MCF 10A (cell line): ENCODE measurements around the gene LIN54. TPM values are rescaled to one million over a fixed set of nuclear protein-coding genes. Genes with fewer than 3 reads are reported as not detected.

ENCODE experiments used
- BruUV-seq: library from RNA; stranded (reverse); fragments of 400-500 nt; replicated peaks from 2 replicates; lab custom pipeline; 2021; lab: Mats Ljungman, UMichigan
- CTCF ChIA-PET: fragments of 300-600 bp; sonication (Branson Sonifier 250); formaldehyde crosslinking; extraction: SDS; loops from one replicate; lab custom pipeline; 2021; ENCODE audit warnings: antibody characterized with exemption, inconsistent platforms; lab: Yijun Ruan, JAX
- POLR2A ChIA-PET: fragments of 300-600, 350-650 bp; sonication (Branson Sonifier 250); formaldehyde crosslinking; extraction: SDS; loops from one replicate; lab custom pipeline; 2020; ENCODE audit warnings: antibody characterized with exemption, inconsistent platforms; lab: Yijun Ruan, JAX
- DNase-seq: peaks from one replicate; pipeline ENCODE4 v3.0.0-alpha.2; 2018; ENCODE audit not compliant: unreplicated experiment
- H3K27ac Mint-ChIP-seq: one replicate; pipeline ENCODE4 v1.8.0; 2022; ENCODE audit warnings: mild to moderate bottlenecking, low read depth, mixed read lengths; ENCODE audit not compliant: unreplicated experiment
- H3K27me3 Mint-ChIP-seq: one replicate; pipeline ENCODE4 v1.8.0; 2022; ENCODE audit warnings: mixed read lengths; ENCODE audit not compliant: insufficient read depth, unreplicated experiment
- H3K36me3 Mint-ChIP-seq: one replicate; pipeline ENCODE4 v1.8.0; 2022; ENCODE audit warnings: mild to moderate bottlenecking, moderate library complexity, mixed read lengths; ENCODE audit not compliant: insufficient read depth, unreplicated experiment
- H3K4me1 Mint-ChIP-seq: one replicate; pipeline ENCODE4 v1.8.0; 2022; ENCODE audit warnings: mixed read lengths; ENCODE audit not compliant: insufficient read depth, unreplicated experiment
- H3K4me3 Mint-ChIP-seq: one replicate; pipeline ENCODE4 v1.8.0; 2022; ENCODE audit warnings: mild to moderate bottlenecking, moderate library complexity, mixed read lengths; ENCODE audit not compliant: unreplicated experiment
- H3K9me3 Mint-ChIP-seq: one replicate; pipeline ENCODE4 v1.8.0; 2022; ENCODE audit warnings: mixed read lengths; ENCODE audit not compliant: unreplicated experiment
- CTCF ChIP-seq: fragments of 200-600 bp; IDR thresholded peaks from one replicate; pipeline ENCODE4 v1.8.0; 2022; ENCODE audit warnings: antibody characterized with exemption, mild to moderate bottlenecking; ENCODE audit not compliant: unreplicated experiment
- intact Hi-C: fragments of 100-400 bp; cut with micrococcal nuclease; formaldehyde crosslinking; loops from 2 replicates; pipeline ENCODE4 v1.14.1; 2022
- total RNA-seq: library from RNA; stranded (reverse); gene quantifications from 2 replicates; pipeline ENCODE4 v1.2.3, GENCODE V29; 2022

LIN54 gene
- total RNA-seq, 1 experiment from 2014 or later = 16.0 TPM

GRCh38 chr4:82913305-82913704, 97.3 kb downstream of the LIN54 start:
- BruUV-seq = no TSS peak
- POLR2A ChIA-PET = interaction anchor here (1.4 to 3.3 kb wide), 2 partner anchors 8 to 12 kb away, joined by 4 to 14 read pairs; partner anchors contain the start of gene THAP9
- H3K4me3 Mint-ChIP-seq = no peak overlapping the region
- no peaks in the 10 kb centered on the region for H3K27me3 Mint-ChIP-seq
- intact Hi-C loops = no loop called here
- CTCF ChIA-PET = no interaction called here
- H3K9me3 Mint-ChIP-seq = no peaks in the 10 kb centered on the region
- peaks cover 24% of the 10 kb centered on the region for H3K36me3 Mint-ChIP-seq
- H3K27ac Mint-ChIP-seq = no peak overlapping the region
- no peak for DNase-seq
- H3K4me1 Mint-ChIP-seq = no peaks in the 10 kb centered on the region
- no peak for TF ChIP-seq CTCF

- Mint-ChIP-seq H3K27me3 (no peaks in the 10 kb centered on the region), H3K36me3 (peaks cover 16% of the 10 kb centered on the region), H3K4me3 (no peak overlapping the region), H3K9me3 (no peaks in the 10 kb centered on the region), H3K4me1 (peaks cover 7% of the 10 kb centered on the region), H3K27ac (no peak overlapping the region)
- no TSS peak for BruUV-seq
- no peak for TF ChIP-seq CTCF
- ChIA-PET CTCF (interaction anchor here (0.6 kb wide), 1 partner anchor 64 kb away, joined by 3 read pairs; no protein-coding TSS in a partner anchor), POLR2A (no interaction called here)
- intact Hi-C loops = no loop called here
- DNase-seq = no peak
Measured at GRCh38 chr4:82909326-82909725, 101.3 kb downstream of the LIN54 start.

GRCh38 chr4:82906469-82906868, 104.2 kb downstream of the LIN54 start:
- Mint-ChIP-seq H3K9me3 (no peaks in the 10 kb centered on the region), H3K36me3 (peaks cover 16% of the 10 kb centered on the region), H3K27me3 (no peaks in the 10 kb centered on the region), H3K4me3 (no peak overlapping the region), H3K4me1 (peaks cover 7% of the 10 kb centered on the region), H3K27ac (no peak overlapping the region)
- no peak for DNase-seq
- ChIA-PET CTCF (interaction anchor here (0.6 kb wide), 1 partner anchor 202 kb away, joined by 3 read pairs; no protein-coding TSS in a partner anchor), POLR2A (interaction anchor here (1.9 kb wide), 1 partner anchor 17 kb away, joined by 6 read pairs; no protein-coding TSS in a partner anchor)
- intact Hi-C loops = no loop called here
- TF ChIP-seq CTCF = no peak
- no TSS peak for BruUV-seq

DNA sequence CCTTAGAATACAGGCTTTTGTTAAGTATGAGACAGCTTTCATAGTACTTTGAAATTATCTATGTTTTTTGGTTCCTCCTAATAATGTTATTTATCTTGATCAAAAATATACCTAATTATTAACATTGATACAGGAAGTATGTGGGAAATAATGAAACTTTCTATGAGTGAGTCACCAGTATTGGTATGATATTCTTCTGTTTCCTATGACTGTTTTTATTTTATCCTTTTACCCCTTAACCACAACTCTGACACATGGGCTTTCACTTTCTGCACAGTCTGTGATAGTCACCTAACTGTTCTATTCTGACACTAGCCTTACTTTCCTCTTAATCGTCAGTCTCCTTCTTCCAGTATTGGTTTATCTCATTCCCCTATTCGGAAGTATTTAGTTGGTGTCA, 105.4 kb downstream of the LIN54 start:
- H3K4me3 Mint-ChIP-seq = peak overlapping the region; percentile 32
- intact Hi-C loops = no loop called here
- DNase-seq = no peak

More for the DNA sequence above, 105.4 kb downstream of the LIN54 start:
- ChIA-PET POLR2A (interaction anchor here (1.4 to 1.9 kb wide), 2 partner anchors 16 to 107 kb away, joined by 4 to 6 read pairs; no protein-coding TSS in a partner anchor), CTCF (interaction anchor here (0.5 to 0.7 kb wide), 3 partner anchors 16 to 375 kb away, joined by 3 read pairs; no protein-coding TSS in a partner anchor)
- Mint-ChIP-seq H3K36me3 (peaks cover 16% of the 10 kb centered on the region), H3K27me3 (no peaks in the 10 kb centered on the region), H3K9me3 (no peaks in the 10 kb centered on the region), H3K4me1 (peaks cover 7% of the 10 kb centered on the region), H3K27ac (no peak overlapping the region)
- no TSS peak for BruUV-seq
- no peak for TF ChIP-seq CTCF
